Measurements from ENCODE around the gene SERTM1.

DNA sequence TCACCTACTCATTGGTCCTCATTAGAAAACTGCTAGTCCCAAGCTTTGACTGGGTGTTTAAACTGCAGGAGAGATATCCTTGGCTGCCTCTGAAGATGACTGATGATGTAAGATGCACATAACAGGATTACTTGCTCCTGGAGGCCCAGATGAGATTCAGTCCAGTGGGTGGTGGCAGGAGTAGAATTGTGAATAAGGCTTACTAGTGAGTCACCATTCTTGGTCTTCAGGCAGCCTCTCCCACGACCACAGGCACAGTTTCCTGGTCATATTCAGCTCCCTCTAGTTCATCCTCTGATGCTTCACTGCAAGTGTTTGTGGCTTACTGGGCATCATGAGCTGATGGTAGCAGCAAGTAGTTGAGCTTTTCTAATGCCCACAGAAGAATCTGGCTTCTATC, 12.1 kb downstream of the SERTM1 start:
- TF ChIP-seq, protein P1, sequence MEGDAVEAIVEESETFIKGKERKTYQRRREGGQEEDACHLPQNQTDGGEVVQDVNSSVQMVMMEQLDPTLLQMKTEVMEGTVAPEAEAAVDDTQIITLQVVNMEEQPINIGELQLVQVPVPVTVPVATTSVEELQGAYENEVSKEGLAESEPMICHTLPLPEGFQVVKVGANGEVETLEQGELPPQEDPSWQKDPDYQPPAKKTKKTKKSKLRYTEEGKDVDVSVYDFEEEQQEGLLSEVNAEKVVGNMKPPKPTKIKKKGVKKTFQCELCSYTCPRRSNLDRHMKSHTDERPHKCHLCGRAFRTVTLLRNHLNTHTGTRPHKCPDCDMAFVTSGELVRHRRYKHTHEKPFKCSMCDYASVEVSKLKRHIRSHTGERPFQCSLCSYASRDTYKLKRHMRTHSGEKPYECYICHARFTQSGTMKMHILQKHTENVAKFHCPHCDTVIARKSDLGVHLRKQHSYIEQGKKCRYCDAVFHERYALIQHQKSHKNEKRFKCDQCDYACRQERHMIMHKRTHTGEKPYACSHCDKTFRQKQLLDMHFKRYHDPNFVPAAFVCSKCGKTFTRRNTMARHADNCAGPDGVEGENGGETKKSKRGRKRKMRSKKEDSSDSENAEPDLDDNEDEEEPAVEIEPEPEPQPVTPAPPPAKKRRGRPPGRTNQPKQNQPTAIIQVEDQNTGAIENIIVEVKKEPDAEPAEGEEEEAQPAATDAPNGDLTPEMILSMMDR (IDR thresholded peaks at IDR 0.05; ENCODE audit: poor library complexity): no peak
- TF ChIP-seq EZH2 (IDR thresholded peaks at IDR 0.05; ENCODE audit: borderline replicate concordance) (no peak), EZH2phosphoT487 (IDR thresholded peaks at IDR 0.05; ENCODE audit: low read depth, severe bottlenecking, unreplicated experiment) (no peak)
